NT2/D1 (cell line): ENCODE measurements around the gene PAIP1.

Experiments
- SUZ12 ChIP-seq: IDR thresholded peaks from 2 replicates; pipeline ENCODE4 v1.6.1; 2011; ENCODE audit not compliant: insufficient read length, insufficient read depth; ENCODE audit errors: extremely low read depth
- YY1 ChIP-seq: IDR thresholded peaks from 2 replicates; pipeline ENCODE4 v1.6.1; 2011; ENCODE audit not compliant: insufficient read length, insufficient read depth
- ZNF274 ChIP-seq: IDR thresholded peaks from 2 replicates; pipeline ENCODE4 v1.6.1; 2011; ENCODE audit warnings: mild to moderate bottlenecking, low read depth, low read length

GRCh38 chr5:43590700-43591099 is 33.8 kb upstream of the PAIP1 start:
- TF ChIP-seq YY1 (no peak), SUZ12 (no peak), ZNF274 (no peak)
